ENCODE results near the gene PDE4D. TPM values are rescaled to one million over a fixed set of nuclear protein-coding genes. Genes with fewer than 3 reads are reported as not detected.

PDE4D gene
- total RNA-seq, 1 donor from 2014 or later, result 28.2 TPM

- Mint-ChIP-seq H3K27me3 (no peaks in the 10 kb centered on the region), H3K36me3 (ENCODE audit: low read depth) (no peaks in the 10 kb centered on the region), H3K4me1 (peaks cover 24% of the 10 kb centered on the region), H3K27ac (no peak overlapping the region), H3K4me3 (no peak overlapping the region), H3K9me3 (no peaks in the 10 kb centered on the region)
- POLR2A ChIA-PET, result no interaction called here
- ATAC-seq (ENCODE audit: low read depth) (no peak), DNase-seq (no peak)
- intact Hi-C loops (cut with micrococcal nuclease), result loop anchor here (2.0 kb wide), 1 partner anchor 17 kb away; no protein-coding TSS in a partner anchor
- TF ChIP-seq CTCF (IDR thresholded peaks at IDR 0.05), result no peak
- CTCF ChIA-PET, result no interaction called here
Measured at GRCh38 chr5:59621477-59621876, 272.0 kb downstream of the PDE4D start.

DNA sequence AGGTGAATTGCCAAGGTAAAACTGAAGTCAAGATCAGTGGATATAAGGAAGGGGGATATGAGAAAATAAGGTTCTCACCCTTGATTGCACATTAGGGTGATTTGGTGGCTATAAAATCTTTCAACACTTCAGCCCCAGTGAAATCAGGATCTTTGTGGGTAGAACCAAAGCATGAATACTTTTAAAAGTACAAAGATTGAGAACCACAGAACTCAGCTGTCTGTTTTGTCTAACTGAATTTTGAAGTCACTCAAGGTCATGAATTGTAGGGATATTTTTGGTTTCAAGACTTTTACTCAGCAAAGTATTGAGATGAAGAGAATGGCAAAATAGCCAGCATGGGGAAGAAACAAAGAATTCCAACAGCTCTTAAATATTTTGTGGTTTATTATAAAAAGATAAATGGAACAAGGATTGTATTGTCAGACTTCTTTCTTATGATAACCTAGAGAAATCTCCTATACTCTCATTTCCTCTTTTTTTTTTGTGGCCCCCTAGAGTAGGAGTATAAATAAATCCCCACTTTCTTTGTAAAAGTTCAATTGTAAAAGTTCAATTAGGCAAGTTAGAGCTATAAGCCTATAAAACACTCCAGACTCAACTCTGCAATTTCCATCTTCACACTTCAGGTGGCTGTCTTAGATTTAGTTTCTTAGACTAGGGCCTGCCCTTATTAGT, 272.9 kb downstream of the PDE4D start:
- CTCF ChIA-PET, result interaction anchor here (1.0 kb wide), 1 partner anchor 115 kb away, joined by 3 read pairs; no protein-coding TSS in a partner anchor
- POLR2A ChIA-PET, result no interaction called here
- H3K27ac Mint-ChIP-seq, result peak overlapping the region; percentile 14
- ATAC-seq (ENCODE audit: low read depth), result peak; percentile 37
- H3K4me1 Mint-ChIP-seq, result peaks cover 24% of the 10 kb centered on the region
- no peaks in the 10 kb centered on the region for H3K9me3 Mint-ChIP-seq
- no peaks in the 10 kb centered on the region for H3K27me3 Mint-ChIP-seq
- intact Hi-C loops (cut with micrococcal nuclease), result loop anchor here (2.0 kb wide), 1 partner anchor 18 kb away; no protein-coding TSS in a partner anchor
- no peaks in the 10 kb centered on the region for H3K36me3 Mint-ChIP-seq (ENCODE audit: low read depth)
- no peak overlapping the region for H3K4me3 Mint-ChIP-seq
- no peak for DNase-seq
- no peak for TF ChIP-seq CTCF (IDR thresholded peaks at IDR 0.05)

GRCh38 chr5:59618644-59619043, 274.9 kb downstream of the PDE4D start:
- H3K4me3 Mint-ChIP-seq, result no peak overlapping the region
- TF ChIP-seq CTCF (IDR thresholded peaks at IDR 0.05), result no peak
- POLR2A ChIA-PET, result no interaction called here
- ATAC-seq (ENCODE audit: low read depth) (no peak), DNase-seq (no peak)
- peaks cover 24% of the 10 kb centered on the region for H3K4me1 Mint-ChIP-seq
- intact Hi-C loops (cut with micrococcal nuclease), result no loop called here
- H3K27ac Mint-ChIP-seq, result no peak overlapping the region
- CTCF ChIA-PET, result no interaction called here
- H3K27me3 Mint-ChIP-seq, result no peaks in the 10 kb centered on the region
- H3K36me3 Mint-ChIP-seq (ENCODE audit: low read depth), result no peaks in the 10 kb centered on the region
- no peaks in the 10 kb centered on the region for H3K9me3 Mint-ChIP-seq

GRCh38 chr5:59617186-59617771, 276.2 kb downstream of the PDE4D start:
- peaks cover 24% of the 10 kb centered on the region for H3K4me1 Mint-ChIP-seq
- no peaks in the 10 kb centered on the region for H3K27me3 Mint-ChIP-seq
- H3K4me3 Mint-ChIP-seq, result no peak overlapping the region
- H3K9me3 Mint-ChIP-seq, result no peaks in the 10 kb centered on the region
- POLR2A ChIA-PET, result no interaction called here
- no peak for TF ChIP-seq CTCF (IDR thresholded peaks at IDR 0.05)
- intact Hi-C loops (cut with micrococcal nuclease), result no loop called here
- no peak overlapping the region for H3K27ac Mint-ChIP-seq
- no peak for ATAC-seq (ENCODE audit: low read depth)
- DNase-seq, result no peak
- H3K36me3 Mint-ChIP-seq (ENCODE audit: low read depth), result no peaks in the 10 kb centered on the region
- CTCF ChIA-PET, result no interaction called here

- Mint-ChIP-seq H3K4me3 (no peak overlapping the region), H3K27me3 (no peaks in the 10 kb centered on the region), H3K36me3 (ENCODE audit: low read depth) (no peaks in the 10 kb centered on the region), H3K9me3 (no peaks in the 10 kb centered on the region), H3K27ac (no peak overlapping the region), H3K4me1 (peaks cover 27% of the 10 kb centered on the region)
- ChIA-PET POLR2A (no interaction called here), CTCF (no interaction called here)
- ATAC-seq (ENCODE audit: low read depth) (no peak), DNase-seq (no peak)
- intact Hi-C loops (cut with micrococcal nuclease), result no loop called here
- TF ChIP-seq CTCF (IDR thresholded peaks at IDR 0.05), result no peak
Measured at GRCh38 chr5:59616413-59616812, 277.1 kb downstream of the PDE4D start.
